GM18505 (cell line): Measurements from ENCODE around the gene CRISP1.
"Not testable (repeated sequence)": the region's sequence is repeated elsewhere in the genome, so short reads cannot be mapped to it uniquely, and the experiment has no call there.

Source experiments
- ATAC-seq: cut with Tn5 transposase; IDR thresholded peaks from one replicate; pipeline ENCODE4 v1.9.1; 2021; ENCODE audit not compliant: unreplicated experiment
- POLR2A ChIP-seq: IDR thresholded peaks from 4 replicates; pipeline ENCODE4 v1.6.1; 2011; ENCODE audit warnings: borderline replicate concordance; ENCODE audit not compliant: insufficient read depth, insufficient read length; ENCODE audit errors: extremely low read depth

CRISP1 gene

GRCh38 chr6:49806145-49806544, 60.2 kb downstream of the CRISP1 start:
- no peak for ATAC-seq
- TF ChIP-seq POLR2A: no peak

DNA sequence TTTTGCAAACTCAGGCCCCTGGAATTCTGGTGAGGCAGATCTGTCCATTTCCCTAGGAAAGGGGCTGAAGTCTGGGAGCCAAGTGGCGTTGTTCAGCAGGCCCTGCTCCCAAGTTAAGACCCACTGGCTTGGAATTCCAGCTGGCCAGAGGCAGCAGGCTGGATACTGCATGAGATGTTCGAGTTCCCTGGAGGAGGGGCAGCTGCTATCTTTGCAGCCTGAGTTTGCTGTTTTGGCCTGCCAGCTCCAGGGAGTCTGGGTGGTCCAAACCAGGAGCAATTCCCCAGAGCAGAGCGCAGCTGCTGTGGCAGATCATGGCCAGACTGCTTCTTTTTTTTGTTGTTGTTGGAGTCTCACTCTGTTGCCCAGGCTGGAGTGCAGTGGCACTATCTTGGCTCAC, 61.1 kb downstream of the CRISP1 start:
- no peak for TF ChIP-seq POLR2A
- no peak for ATAC-seq

GRCh38 chr6:49801525-49801924, 64.8 kb downstream of the CRISP1 start:
- no peak for ATAC-seq
- no peak for TF ChIP-seq POLR2A

GRCh38 chr6:49799090-49799489, 67.2 kb downstream of the CRISP1 start:
- TF ChIP-seq POLR2A: no peak
- no peak for ATAC-seq

GRCh38 chr6:49796842-49797455, 69.4 kb downstream of the CRISP1 start:
- not testable (repeated sequence) for ATAC-seq

- no peak for TF ChIP-seq POLR2A
These were observed 76.0 kb downstream of the CRISP1 start for GRCh38 chr6:49790341-49790740.

GRCh38 chr6:49787176-49787575, 79.2 kb downstream of the CRISP1 start, which contains the start of gene PGK2:
Gene PGK2 (minus strand): TSS chr6:49787285. CDS start chr6:49787187, 98 bp downstream.
- no peak for TF ChIP-seq POLR2A
- ATAC-seq: no peak

More at GRCh38 chr6:49790341-49790740, 76.0 kb downstream of the CRISP1 start:
- ATAC-seq: no peak

DNA sequence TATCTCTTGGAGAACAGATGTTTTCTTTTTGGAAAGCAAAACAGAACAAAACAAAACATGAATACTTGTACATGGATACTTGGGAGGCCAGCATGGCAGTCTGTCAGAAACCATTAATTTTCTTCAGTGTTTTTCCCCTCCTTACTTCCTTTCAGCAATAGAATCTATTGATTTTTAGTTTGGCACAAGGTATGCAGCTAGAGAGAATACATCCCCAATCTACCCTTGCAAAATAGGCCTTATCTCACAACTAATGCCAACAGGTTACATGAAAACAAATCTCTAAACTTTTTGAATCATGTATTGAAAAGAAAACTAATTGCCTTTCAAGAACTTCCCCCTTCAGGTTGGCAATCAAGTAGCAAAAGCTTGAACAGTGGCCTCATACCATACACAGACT, 82.1 kb downstream of the CRISP1 start:
- ATAC-seq: no peak
- TF ChIP-seq POLR2A: no peak
